Renal cortex interstitium (tissue), 11 donors: ENCODE measurements around the gene OR2V1. TPM values are rescaled to one million over a fixed set of nuclear protein-coding genes. Genes with fewer than 3 reads are reported as not detected.
A peak's percentile ranks its signal among the peaks of the same experiment; 100 is the strongest.

Experiments
- DNase-seq, 11 donors: peaks; one replicate each; pipeline ENCODE4 v3.0.0-alpha.2; 2013; ENCODE audit warnings: low read depth in 9 of 11, low spot score in 4 of 11; ENCODE audit errors: extremely low read depth in 1 of 11
- polyA plus RNA-seq, 3 donors: library from polyadenylated mRNA; unstranded; fragments of 120-200 nt; gene quantifications; one replicate each; pipeline ENCODE4 v1.2.1, GENCODE V29; 2013; ENCODE audit not compliant: insufficient read length in 3 of 3

Gene OR2V1
- polyA plus RNA-seq, 3 donors, result 0.06 TPM; not detected in 2

- no peak for DNase-seq
Measured at GRCh38 chr5:181092428-181092827, 38.5 kb downstream of the OR2V1 start.

- DNase-seq, result no peak
Measured at GRCh38 chr5:181088289-181088688, 42.7 kb downstream of the OR2V1 start.

- no peak for DNase-seq
Measured at GRCh38 chr5:181087309-181087708, 43.7 kb downstream of the OR2V1 start.

GRCh38 chr5:181086884-181087205 is 44.1 kb downstream of the OR2V1 start:
- DNase-seq, result no peak

GRCh38 chr5:181086026-181086883 is 44.7 kb downstream of the OR2V1 start:
- peak in 3 of 11 donors; percentile 26 to 46 (median 36) for DNase-seq

GRCh38 chr5:181084621-181085195 is 46.3 kb downstream of the OR2V1 start:
- no peak for DNase-seq

GRCh38 chr5:181081989-181082388 is 49.0 kb downstream of the OR2V1 start:
- no peak for DNase-seq

- DNase-seq, result no peak
Measured at GRCh38 chr5:181076920-181077319, 54.0 kb downstream of the OR2V1 start.

Other genes starting within 250 kb of the OR2V1 start
- under 1 TPM; 0.47 to 0.89 (median 0.79) TPM for gene BTNL8, start 232.0 kb downstream of the OR2V1 start, polyA plus RNA-seq
- under 1 TPM in 2 of 3 donors, not detected in 1; 0.07 to 0.20 TPM for gene BTNL3, start 142.3 kb downstream of the OR2V1 start, polyA plus RNA-seq
- gene BTNL9, start 90.9 kb downstream of the OR2V1 start, polyA plus RNA-seq, result 10 to 100 TPM in 2 of 3 donors, 1 to 10 TPM in 1; 7.0 to 14.9 (median 11.5) TPM
- under 1 TPM in 1 of 3 donors, not detected in 2; 0.03 TPM for gene OR2V2, start 16.4 kb upstream of the OR2V1 start, polyA plus RNA-seq
- under 1 TPM; 0.29 to 0.42 (median 0.33) TPM for gene TRIM7, start 74.0 kb upstream of the OR2V1 start, polyA plus RNA-seq
- 10 to 100 TPM; 31.3 to 38.6 (median 35.9) TPM for gene TRIM41, start 92.1 kb upstream of the OR2V1 start, polyA plus RNA-seq
- 1,000 to 10,000 TPM; 2,562 to 2,860 (median 2,619) TPM for gene RACK1, start 112.7 kb upstream of the OR2V1 start, polyA plus RNA-seq
- 10 to 100 TPM; 25.5 to 48.5 (median 31.8) TPM for gene TRIM52, start 130.0 kb upstream of the OR2V1 start, polyA plus RNA-seq
- not detected for gene OR4F3, start 236.1 kb upstream of the OR2V1 start, polyA plus RNA-seq